SK-N-SH (cell line): ENCODE results near the gene MGAT5B. TPM values are rescaled to one million over a fixed set of nuclear protein-coding genes. Genes with fewer than 3 reads are reported as not detected.

Source experiments
- CTCF ChIA-PET: fragments of 300-600, 350-600 bp; formaldehyde crosslinking; extraction: SDS; loops from one replicate; lab custom pipeline; 2021; lab: Yijun Ruan, JAX
- POLR2A ChIA-PET: fragments of 350-600 bp; sonication (Branson Sonifier 250); formaldehyde crosslinking; extraction: SDS; loops from one replicate; lab custom pipeline; 2020; ENCODE audit warnings: antibody characterized with exemption, inconsistent platforms; lab: Yijun Ruan, JAX
- DNase-seq: peaks from one replicate; pipeline ENCODE4 v3.0.0; 2012
- H2AFZ ChIP-seq: fragments of 200-600 bp; sonication (generic); 2 replicates; pipeline ENCODE4 v1.8.1; 2016; ENCODE audit warnings: antibody characterized with exemption, mild to moderate bottlenecking, low read depth
- H3F3A ChIP-seq: fragments of 200-600 bp; sonication (generic); replicated peaks from 2 replicates; pipeline ENCODE3; 2016; ENCODE audit warnings: antibody characterized with exemption, mild to moderate bottlenecking; ENCODE audit not compliant: insufficient read depth
- H3K27ac ChIP-seq, 2 experiments: fragments of 200-500 bp in 1 of 2; fragments of 200-600 bp in 1 of 2; sonication (Bioruptor generic) in 1 of 2; sonication (generic), shearing (Covaris generic) in 1 of 2; 2 replicates each; pipeline versions ENCODE4 v1.5.1 to v1.6.1; 2014 to 2016; ENCODE audit warnings: low read depth in 2 of 2, inconsistent platforms in 1 of 2, low read length in 1 of 2, mild to moderate bottlenecking in 1 of 2, mixed read lengths in 1 of 2
- H3K27me3 ChIP-seq: fragments of 200-600 bp; sonication (generic), shearing (Covaris generic); 2 replicates; pipeline ENCODE4 v1.6.1; 2016; ENCODE audit warnings: mixed run types; ENCODE audit not compliant: insufficient read depth
- H3K36me3 ChIP-seq, 2 experiments: fragments of 200-500 bp in 1 of 2; fragments of 200-600 bp in 1 of 2; sonication (Bioruptor generic) in 1 of 2; sonication (generic) in 1 of 2; replicated peaks in 1 of 2; 2 replicates each; pipeline versions ENCODE3 to v1.5.1; 2014 to 2016; ENCODE audit warnings: low read length in 1 of 2, mild to moderate bottlenecking in 1 of 2; ENCODE audit not compliant: insufficient read depth in 2 of 2, control insufficient read depth in 1 of 2
- H3K4me1 ChIP-seq, 2 experiments: fragments of 200-500 bp in 1 of 2; fragments of 200-600 bp in 1 of 2; sonication (Bioruptor generic) in 1 of 2; sonication (generic), shearing (Covaris generic) in 1 of 2; 2 replicates each; pipeline versions ENCODE4 v1.5.1 to v1.6.1; 2014 to 2016; ENCODE audit warnings: low read depth in 1 of 2, low read length in 1 of 2, mixed run types in 1 of 2; ENCODE audit not compliant: insufficient read depth in 2 of 2, control insufficient read depth in 1 of 2
- H3K4me2 ChIP-seq: fragments of 200-600 bp; sonication (generic), shearing (Covaris generic); 2 replicates; pipeline ENCODE4 v1.6.1; 2017; ENCODE audit warnings: mixed run types
- H3K4me3 ChIP-seq, 2 experiments: fragments of 200-500 bp in 1 of 2; fragments of 200-600 bp in 1 of 2; sonication (Bioruptor generic) in 1 of 2; sonication (generic), shearing (Covaris generic) in 1 of 2; 2 replicates each; pipeline versions ENCODE4 v1.5.1 to v1.8.1; 2014 to 2016; ENCODE audit warnings: low read depth in 2 of 2, inconsistent platforms in 1 of 2, low read length in 1 of 2, mild to moderate bottlenecking in 1 of 2, mixed read lengths in 1 of 2, moderate library complexity in 1 of 2
- H3K79me2 ChIP-seq: fragments of 200-600 bp; sonication (generic); 2 replicates; pipeline ENCODE4 v1.8.1; 2017; ENCODE audit warnings: mild to moderate bottlenecking; ENCODE audit not compliant: insufficient read depth
- H3K9ac ChIP-seq: fragments of 200-600 bp; sonication (generic); 2 replicates; pipeline ENCODE4 v1.6.1; 2017; ENCODE audit warnings: mixed run types
- H3K9me2 ChIP-seq: fragments of 200-600 bp; sonication (generic); 2 replicates; pipeline ENCODE4 v1.6.1; 2017; ENCODE audit warnings: mixed run types
- H3K9me3 ChIP-seq: fragments of 200-600 bp; sonication (generic); 2 replicates; pipeline ENCODE4 v1.6.1; 2017; ENCODE audit warnings: mixed run types, mild to moderate bottlenecking, moderate library complexity
- H4K20me1 ChIP-seq: fragments of 200-600 bp; sonication (generic); 2 replicates; pipeline ENCODE4 v1.6.1; 2017; ENCODE audit warnings: mild to moderate bottlenecking, mixed run types; ENCODE audit not compliant: insufficient read depth
- CHD2 ChIP-seq: fragments of 150-350 bp; IDR thresholded peaks from 2 replicates; pipeline ENCODE4 v1.6.1; 2018; ENCODE audit warnings: low read length; ENCODE audit not compliant: partially characterized antibody
- ELF1 ChIP-seq: IDR thresholded peaks from 2 replicates; pipeline ENCODE4 v1.4.0; 2012
- EZH2phosphoT487 ChIP-seq: fragments of 200-600 bp; sonication (generic); IDR thresholded peaks from 2 replicates; pipeline ENCODE4 v1.6.1; 2017; ENCODE audit warnings: low read depth, mixed run types, mild to moderate bottlenecking, antibody characterized with exemption, moderate library complexity, borderline replicate concordance
- FOSL2 ChIP-seq: IDR thresholded peaks from 2 replicates; pipeline ENCODE4 v1.4.0; 2012; ENCODE audit warnings: low read depth, mild to moderate bottlenecking, moderate library complexity, borderline replicate concordance
- FOXJ3 ChIP-seq: sonication (generic); formaldehyde crosslinking; IDR thresholded peaks from 2 replicates; pipeline ENCODE4 v1.5.1; 2020; ENCODE audit warnings: mild to moderate bottlenecking, missing genetic modification reagents
- FOXM1 ChIP-seq: IDR thresholded peaks from 2 replicates; pipeline ENCODE4 v1.4.0; 2012; ENCODE audit warnings: low read depth, mild to moderate bottlenecking
- GABPA ChIP-seq: IDR thresholded peaks from 2 replicates; pipeline ENCODE4 v1.4.0; 2012; ENCODE audit warnings: low read depth, mild to moderate bottlenecking
- GATA2 ChIP-seq: sonication (generic); formaldehyde crosslinking; IDR thresholded peaks from 2 replicates; pipeline ENCODE4 v1.5.0; 2020; ENCODE audit warnings: mild to moderate bottlenecking, missing genetic modification reagents
- IRF3 ChIP-seq: fragments of 150-350 bp; IDR thresholded peaks from 2 replicates; pipeline ENCODE4 v1.6.1; 2016; ENCODE audit warnings: mild to moderate bottlenecking, low read depth, low read length
- MEF2A ChIP-seq: IDR thresholded peaks from 2 replicates; pipeline ENCODE4 v1.4.0; 2012; ENCODE audit warnings: low read depth, borderline replicate concordance
- MXI1 ChIP-seq: IDR thresholded peaks from 2 replicates; pipeline ENCODE4 v1.6.1; 2012; ENCODE audit warnings: mild to moderate bottlenecking, low read depth, low read length, improper control_type of control experiment
- NFIC ChIP-seq: IDR thresholded peaks from 2 replicates; pipeline ENCODE4 v1.4.0; 2012; ENCODE audit warnings: borderline replicate concordance
- RAD21 ChIP-seq: IDR thresholded peaks from 2 replicates; pipeline ENCODE4 v1.6.1; 2012; ENCODE audit warnings: mild to moderate bottlenecking, low read length
- RCOR1 ChIP-seq: fragments of 150-350 bp; IDR thresholded peaks from 2 replicates; pipeline ENCODE4 v1.6.1; 2017; ENCODE audit warnings: antibody characterized with exemption, low read length
- SIN3A ChIP-seq: IDR thresholded peaks from 2 replicates; pipeline ENCODE4 v1.6.1; 2012; ENCODE audit warnings: low read depth, mild to moderate bottlenecking, low read length, moderate library complexity, borderline replicate concordance
- TAF1 ChIP-seq: IDR thresholded peaks from 2 replicates; pipeline ENCODE4 v1.6.1; 2012; ENCODE audit warnings: low read depth, mild to moderate bottlenecking, low read length, moderate library complexity, borderline replicate concordance
- TCF12 ChIP-seq: IDR thresholded peaks from 2 replicates; pipeline ENCODE4 v1.4.0; 2012
- WGBS: methylation state at CpG from one replicate; pipeline ENCODE4 v1.1.6; 2017; ENCODE audit warnings: low lambda C conversion rate; 5-methylcytosine and 5-hydroxymethylcytosine counted together
- polyA plus RNA-seq, 3 experiments: library from polyadenylated mRNA; depleted of rRNA; stranded (reverse); fragments of >200 nt; gene quantifications; 2 replicates each; pipeline ENCODE4 v1.2.3, GENCODE V29; 2012
- TF ChIP-seq, protein P1 (sequence below): IDR thresholded peaks from 2 replicates; pipeline ENCODE4 v1.4.0; 2012; ENCODE audit warnings: low read depth
- TF ChIP-seq, protein P2 (sequence below): IDR thresholded peaks from 2 replicates; pipeline ENCODE4 v1.6.1; 2012; ENCODE audit warnings: mild to moderate bottlenecking, low read depth, low read length, moderate library complexity

MGAT5B gene
- polyA plus RNA-seq, 1 of the 3 experiments (the other 2 are of a cell fraction): 13.8 TPM

- no peak for TF ChIP-seq FOSL2
- TF ChIP-seq EZH2phosphoT487: no peak
- no peak for TF ChIP-seq ELF1
- TF ChIP-seq, protein P1, sequence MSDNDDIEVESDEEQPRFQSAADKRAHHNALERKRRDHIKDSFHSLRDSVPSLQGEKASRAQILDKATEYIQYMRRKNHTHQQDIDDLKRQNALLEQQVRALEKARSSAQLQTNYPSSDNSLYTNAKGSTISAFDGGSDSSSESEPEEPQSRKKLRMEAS: no peak
- no peak for TF ChIP-seq IRF3
- no peak for TF ChIP-seq NFIC
- TF ChIP-seq GATA2 (CRISPR knock-in tag): no peak
- no peak for TF ChIP-seq CHD2
- TF ChIP-seq GABPA: no peak
- H3K4me2 ChIP-seq: no peak overlapping the region
- H3K79me2 ChIP-seq: no peaks in the 10 kb centered on the region
- peaks cover 0 to 4% of the 10 kb centered on the region in 2 experiments for H3K36me3 ChIP-seq
- no peak overlapping the region for H2AFZ ChIP-seq
- peaks cover 0 to 15% of the 10 kb centered on the region in 2 experiments; a peak in 2 of 4 replicates for H3K4me1 ChIP-seq
- DNase-seq: no peak
- H3F3A ChIP-seq: peaks cover 3% of the 10 kb centered on the region
- WGBS: 59% methylated on average over 2 of the region's 2 CpGs
- ChIA-PET POLR2A (interaction anchor here (1.6 kb wide), 1 partner anchor 40 kb away, joined by 4 read pairs; no protein-coding TSS in a partner anchor), CTCF (interaction anchor here (1.3 to 3.2 kb wide), 2 partner anchors 61 to 127 kb away, joined by 6 to 14 read pairs; partner anchors contain the start of gene MGAT5B)
- no peak overlapping the region for H3K9ac ChIP-seq
- no peak overlapping the region; a peak in 1 of 4 replicates for H3K27ac ChIP-seq
- H3K9me3 ChIP-seq: no peaks in the 10 kb centered on the region
- no peaks in the 10 kb centered on the region for H3K27me3 ChIP-seq
- no peaks in the 10 kb centered on the region for H3K9me2 ChIP-seq
- H3K4me3 ChIP-seq: no peak overlapping the region
- H4K20me1 ChIP-seq: 0 out of 2 replicates have a peak, but pooled peaks cover under 1% of the 10 kb centered on the region
Measured at GRCh38 chr17:76929601-76930000, 61.4 kb downstream of the MGAT5B start.

DNA sequence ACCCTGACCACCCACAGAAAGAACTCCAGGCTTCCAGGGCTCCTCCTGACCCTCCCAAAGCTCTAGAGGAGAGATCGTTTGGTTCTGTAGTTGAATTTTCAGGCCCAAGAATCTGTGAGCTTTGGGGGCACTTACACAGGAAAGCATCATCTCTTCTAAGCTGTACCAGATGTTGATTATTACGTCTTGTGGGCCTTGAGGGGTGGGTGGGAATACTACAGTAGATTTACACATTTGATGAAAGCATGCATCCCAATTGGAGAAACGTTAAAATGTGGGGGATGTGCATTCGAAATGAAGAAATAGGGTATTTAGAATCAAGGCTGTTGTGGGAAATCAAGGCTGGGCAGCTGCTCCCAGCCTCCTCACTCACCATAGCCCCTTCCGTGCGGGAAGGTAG is 61.9 kb downstream of the MGAT5B start:
- Histone ChIP-seq H4K20me1 (0 out of 2 replicates have a peak, but pooled peaks cover 3% of the 10 kb centered on the region), H3K4me2 (no peak overlapping the region), H3K27ac (no peak overlapping the region), H3K79me2 (no peaks in the 10 kb centered on the region), H3F3A (peaks cover 3% of the 10 kb centered on the region), H3K9me2 (no peaks in the 10 kb centered on the region), H3K27me3 (no peaks in the 10 kb centered on the region), H3K9me3 (no peaks in the 10 kb centered on the region), H3K4me1 (peaks cover 0 to 15% of the 10 kb centered on the region in 2 experiments; a peak in 2 of 4 replicates), H3K36me3 (peaks cover 0 to 4% of the 10 kb centered on the region in 2 experiments), H3K4me3 (no peak overlapping the region), H3K9ac (no peak overlapping the region), H2AFZ (no peak overlapping the region)
- ChIA-PET POLR2A (interaction anchor here (0.7 to 1.6 kb wide), 2 partner anchors 20 to 39 kb away, joined by 3 to 4 read pairs; no protein-coding TSS in a partner anchor), CTCF (interaction anchor here (1.3 to 3.2 kb wide), 2 partner anchors 62 to 126 kb away, joined by 6 to 14 read pairs; partner anchors contain the start of gene MGAT5B)
- WGBS: 70% methylated on average over 6 of the region's 6 CpGs
- TF ChIP-seq IRF3 (no peak), TCF12 (no peak), FOXJ3 (CRISPR knock-in tag) (no peak), GATA2 (CRISPR knock-in tag) (no peak), RAD21 (no peak), TAF1 (no peak), NFIC (no peak), RCOR1 (no peak), GABPA (no peak), ELF1 (no peak), MXI1 (no peak), MEF2A (no peak), FOXM1 (no peak), SIN3A (no peak)
- TF ChIP-seq, protein P2, sequence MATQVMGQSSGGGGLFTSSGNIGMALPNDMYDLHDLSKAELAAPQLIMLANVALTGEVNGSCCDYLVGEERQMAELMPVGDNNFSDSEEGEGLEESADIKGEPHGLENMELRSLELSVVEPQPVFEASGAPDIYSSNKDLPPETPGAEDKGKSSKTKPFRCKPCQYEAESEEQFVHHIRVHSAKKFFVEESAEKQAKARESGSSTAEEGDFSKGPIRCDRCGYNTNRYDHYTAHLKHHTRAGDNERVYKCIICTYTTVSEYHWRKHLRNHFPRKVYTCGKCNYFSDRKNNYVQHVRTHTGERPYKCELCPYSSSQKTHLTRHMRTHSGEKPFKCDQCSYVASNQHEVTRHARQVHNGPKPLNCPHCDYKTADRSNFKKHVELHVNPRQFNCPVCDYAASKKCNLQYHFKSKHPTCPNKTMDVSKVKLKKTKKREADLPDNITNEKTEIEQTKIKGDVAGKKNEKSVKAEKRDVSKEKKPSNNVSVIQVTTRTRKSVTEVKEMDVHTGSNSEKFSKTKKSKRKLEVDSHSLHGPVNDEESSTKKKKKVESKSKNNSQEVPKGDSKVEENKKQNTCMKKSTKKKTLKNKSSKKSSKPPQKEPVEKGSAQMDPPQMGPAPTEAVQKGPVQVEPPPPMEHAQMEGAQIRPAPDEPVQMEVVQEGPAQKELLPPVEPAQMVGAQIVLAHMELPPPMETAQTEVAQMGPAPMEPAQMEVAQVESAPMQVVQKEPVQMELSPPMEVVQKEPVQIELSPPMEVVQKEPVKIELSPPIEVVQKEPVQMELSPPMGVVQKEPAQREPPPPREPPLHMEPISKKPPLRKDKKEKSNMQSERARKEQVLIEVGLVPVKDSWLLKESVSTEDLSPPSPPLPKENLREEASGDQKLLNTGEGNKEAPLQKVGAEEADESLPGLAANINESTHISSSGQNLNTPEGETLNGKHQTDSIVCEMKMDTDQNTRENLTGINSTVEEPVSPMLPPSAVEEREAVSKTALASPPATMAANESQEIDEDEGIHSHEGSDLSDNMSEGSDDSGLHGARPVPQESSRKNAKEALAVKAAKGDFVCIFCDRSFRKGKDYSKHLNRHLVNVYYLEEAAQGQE: no peak
- no peak for DNase-seq
